Pons (tissue), 1 donor: ENCODE data around the gene CNPY2.
"Not testable (repeated sequence)": the region's sequence is repeated elsewhere in the genome, so short reads cannot be mapped to it uniquely, and the experiment has no call there.

Experiments
- DNase-seq: peaks from one replicate; pipeline ENCODE4 v3.0.0-alpha.2; 2016; ENCODE audit warnings: low spot score

The CNPY2 gene

DNA sequence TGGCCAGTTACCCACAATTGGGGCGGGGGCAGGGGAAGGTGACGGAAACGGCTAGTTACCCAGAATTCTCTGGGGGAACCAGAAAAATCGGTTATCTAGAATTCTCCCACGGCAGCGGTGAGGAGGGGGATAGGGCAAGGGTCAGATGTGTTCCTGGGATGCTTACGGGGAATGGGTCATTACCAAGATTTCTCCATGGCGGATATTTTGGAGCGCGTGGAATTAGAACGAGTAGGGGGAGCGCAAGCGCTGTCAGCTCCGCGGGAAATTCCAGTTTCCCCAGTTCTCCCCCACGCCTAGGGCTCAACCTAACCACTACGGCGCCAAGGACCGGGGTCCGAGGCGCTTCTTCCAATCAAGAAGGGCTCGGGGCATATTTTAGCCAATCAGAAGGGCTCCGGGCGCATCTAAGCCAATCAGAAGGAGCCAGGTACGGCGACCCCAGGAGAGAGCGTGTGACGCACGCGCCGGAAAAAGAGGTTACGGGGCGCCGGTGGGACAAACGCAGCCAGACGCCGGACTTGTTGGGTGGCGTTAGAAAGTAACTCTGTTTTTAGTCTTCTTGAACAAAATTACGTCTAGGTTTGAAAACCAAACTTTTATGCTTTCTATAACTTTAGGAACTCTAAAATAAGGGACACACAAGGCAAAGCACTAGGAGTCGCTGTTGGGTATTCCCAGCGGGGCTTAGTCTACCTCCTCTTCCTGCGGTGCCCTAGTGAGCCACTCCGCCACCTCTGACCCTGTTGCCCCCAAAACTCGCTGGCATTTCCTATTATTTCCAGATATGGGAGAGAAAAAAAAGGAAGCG lies 18.1 kb upstream of the CNPY2 start, which contains the start of gene PAN2:
TSS of gene PAN2 (minus strand) at position 322 of the 811 bp plus-strand sequence. CDS start 906 bp downstream, outside the sequence.
- peak; percentile 97 for DNase-seq

- no peak for DNase-seq
Observed at GRCh38 chr12:56333197-56333678, 17.4 kb upstream of the CNPY2 start.

DNA sequence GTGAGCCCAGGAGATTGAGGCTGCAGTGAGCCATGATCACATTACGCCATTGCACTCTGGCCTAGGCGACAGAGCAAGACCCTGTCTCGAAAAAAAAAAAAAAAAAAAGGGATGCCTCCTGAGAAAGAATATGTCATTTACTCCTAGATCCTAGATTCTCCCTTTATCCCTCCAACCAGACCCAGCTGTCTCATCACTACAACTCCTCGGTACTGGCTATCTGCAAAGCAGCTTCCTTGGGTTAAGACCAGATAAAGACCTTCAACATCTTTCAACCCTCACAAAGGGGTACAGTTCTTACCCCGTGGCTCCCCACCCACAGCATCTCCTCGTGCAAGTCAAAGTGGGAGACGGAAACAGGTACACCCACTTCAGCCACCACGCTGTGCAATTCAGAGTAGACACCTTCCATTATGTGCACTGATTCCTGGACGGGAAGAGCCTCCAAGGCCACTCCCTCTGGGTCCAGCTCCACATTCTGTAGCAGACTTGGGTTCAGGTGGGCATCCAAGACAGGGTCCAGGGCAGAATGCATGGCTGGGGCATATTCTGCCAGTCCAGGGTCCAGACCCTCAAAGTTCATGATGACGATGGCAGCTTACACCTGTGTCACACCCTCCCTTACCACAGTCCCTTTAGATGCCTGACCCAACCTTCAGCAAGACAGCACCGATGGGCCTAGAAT lies 16.9 kb upstream of the CNPY2 start:
- DNase-seq, result no peak

DNA sequence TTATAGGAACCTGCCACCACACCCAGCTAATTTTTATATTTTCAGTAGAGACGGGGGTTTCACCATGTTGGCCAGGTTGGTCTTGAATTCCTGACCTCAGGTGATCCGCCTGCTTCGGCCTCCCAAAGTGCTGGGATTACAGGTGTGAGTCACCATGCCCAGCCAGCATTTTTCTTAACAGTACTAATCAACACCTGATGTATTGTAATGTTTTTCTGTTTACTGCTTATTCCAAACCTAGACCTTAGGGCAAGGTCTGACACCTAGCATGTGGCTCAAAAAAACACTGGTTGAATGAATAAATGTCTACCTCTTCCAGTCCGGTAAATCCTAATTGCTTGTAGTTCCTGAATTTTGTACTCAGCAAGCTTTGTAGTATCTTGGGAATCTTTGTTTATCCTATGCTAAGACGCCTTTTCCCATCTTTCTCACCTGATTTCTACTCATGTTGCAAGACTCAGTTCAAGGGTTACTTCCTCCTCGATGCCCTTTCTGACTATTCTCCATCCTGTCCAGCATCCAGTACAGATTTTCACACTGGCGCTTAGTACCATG lies 15.2 kb upstream of the CNPY2 start:
- DNase-seq, result no peak

GRCh38 chr12:56326533-56326932 lies 10.7 kb upstream of the CNPY2 start:
- DNase-seq, result no peak

DNA sequence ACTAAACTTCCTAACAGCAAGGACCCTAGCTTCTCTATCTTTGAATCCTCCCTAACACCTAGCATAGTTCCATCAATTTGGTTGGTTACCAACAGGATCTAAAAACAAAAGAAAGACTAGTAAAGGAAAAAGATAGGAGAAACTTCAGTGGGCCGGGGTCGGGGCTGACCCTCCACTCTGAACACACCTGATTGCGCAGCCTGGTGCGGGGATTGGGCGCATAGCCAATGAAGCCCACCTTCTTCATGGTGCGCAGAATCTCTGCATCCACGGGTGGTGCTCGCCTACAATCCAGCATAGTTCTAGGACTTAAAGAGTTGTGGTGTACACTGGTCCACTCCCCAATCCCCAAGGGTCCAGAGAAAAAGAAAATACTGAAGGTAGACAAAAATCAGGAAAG lies 10.3 kb upstream of the CNPY2 start:
- no peak for DNase-seq

- no peak for DNase-seq
Observed at GRCh38 chr12:56324206-56324605, 8.4 kb upstream of the CNPY2 start.

GRCh38 chr12:56321610-56322009 lies 5.8 kb upstream of the CNPY2 start:
- DNase-seq, result not testable (repeated sequence)

GRCh38 chr12:56321027-56321426 lies 5.2 kb upstream of the CNPY2 start:
- DNase-seq, result no peak

DNA sequence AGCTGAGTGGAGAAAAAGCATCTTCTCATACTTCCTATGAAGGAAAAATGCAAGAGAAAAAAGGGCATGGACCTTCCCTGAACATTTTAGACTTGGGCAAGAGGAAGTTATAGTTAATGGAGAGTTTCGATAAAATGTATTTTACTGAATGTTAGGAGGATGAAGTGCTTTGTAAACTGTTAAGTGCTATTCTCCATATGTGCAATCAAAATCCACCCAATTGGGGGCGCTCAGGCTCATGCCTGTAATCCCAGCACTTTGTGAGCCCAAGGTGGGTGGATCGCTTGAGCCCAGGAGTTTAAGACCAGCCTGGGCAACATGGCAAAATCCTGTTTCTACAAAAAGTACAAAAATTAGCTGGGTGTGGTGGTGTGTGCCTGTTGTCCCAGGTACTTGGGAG lies 1.9 kb upstream of the CNPY2 start:
- no peak for DNase-seq

GRCh38 chr12:56315249-56315621 lies 553 bp downstream of the CNPY2 start:
- DNase-seq, result peak; percentile 87

DNA sequence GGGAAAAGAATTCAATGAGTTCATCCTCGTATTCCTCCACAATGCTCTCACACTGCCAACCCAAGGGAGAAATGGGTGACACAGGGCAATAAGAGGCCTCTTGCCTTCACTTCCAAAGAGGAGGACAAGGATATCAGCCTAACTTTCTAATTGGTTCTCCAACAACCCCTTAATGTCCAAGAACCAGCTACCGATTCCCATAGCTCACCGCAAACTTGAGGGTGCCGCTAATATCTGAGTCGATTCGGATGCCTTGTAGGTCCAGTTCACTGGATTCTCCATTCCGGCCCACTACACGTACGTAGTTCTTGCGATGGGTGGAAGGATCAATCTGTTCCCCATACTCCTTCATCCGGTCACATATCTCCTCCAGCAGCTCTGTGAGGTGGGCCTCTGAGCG lies 4.8 kb downstream of the CNPY2 start:
- no peak for DNase-seq

DNA sequence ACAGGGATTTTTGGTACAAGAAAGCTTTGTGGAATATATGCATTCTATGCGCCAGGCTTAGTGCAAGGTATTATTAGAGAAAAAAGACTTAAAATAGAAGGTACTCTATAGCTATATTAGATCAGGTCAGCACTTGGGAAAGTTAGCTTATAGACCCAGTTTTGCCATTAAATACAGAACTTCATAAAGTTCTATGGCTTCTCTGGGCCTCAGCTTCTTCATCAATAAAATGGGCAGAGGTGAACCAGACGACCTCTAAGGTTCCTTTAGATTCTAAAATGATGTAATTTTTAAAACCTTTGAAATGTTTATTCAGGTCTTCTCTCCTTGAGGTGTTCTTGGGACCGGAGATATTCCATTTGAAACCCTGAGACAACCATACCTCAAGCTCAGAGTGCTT lies 7.1 kb downstream of the CNPY2 start:
- no peak for DNase-seq

DNA sequence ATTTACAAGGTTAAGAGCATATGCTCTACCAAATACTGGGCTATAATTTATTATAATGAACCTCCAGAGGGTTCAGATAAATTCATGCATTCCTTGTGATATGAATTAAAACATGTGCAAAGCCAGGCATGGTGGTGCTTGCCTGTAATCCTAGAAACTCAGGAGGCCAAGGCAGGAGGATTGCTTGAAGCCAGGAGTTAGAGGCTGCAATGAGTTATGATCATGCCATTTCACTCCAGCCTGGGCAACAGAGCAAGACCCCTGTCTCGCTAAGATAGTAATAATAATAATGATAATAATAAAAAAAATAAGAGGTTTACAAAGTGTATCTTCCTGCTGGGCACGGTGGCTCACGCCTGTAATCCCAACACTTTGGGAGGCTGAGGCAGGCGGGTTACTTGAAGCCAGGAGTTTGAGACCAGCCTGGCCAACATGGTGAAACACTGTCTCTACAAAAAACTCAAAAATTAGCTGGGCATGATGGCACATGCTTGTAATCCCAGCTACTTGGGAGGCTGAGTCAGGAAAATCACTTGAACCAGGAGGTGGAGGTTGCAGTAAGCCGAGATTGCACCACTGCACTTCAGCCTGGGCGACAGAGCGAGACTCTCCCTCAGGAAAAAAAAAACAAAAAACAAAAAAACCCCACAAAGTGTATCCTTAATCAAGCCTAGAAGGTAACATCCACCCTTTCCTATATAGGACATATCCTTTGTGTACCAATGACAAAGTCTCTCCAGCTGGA lies 8.4 kb downstream of the CNPY2 start:
- DNase-seq, result no peak

DNA sequence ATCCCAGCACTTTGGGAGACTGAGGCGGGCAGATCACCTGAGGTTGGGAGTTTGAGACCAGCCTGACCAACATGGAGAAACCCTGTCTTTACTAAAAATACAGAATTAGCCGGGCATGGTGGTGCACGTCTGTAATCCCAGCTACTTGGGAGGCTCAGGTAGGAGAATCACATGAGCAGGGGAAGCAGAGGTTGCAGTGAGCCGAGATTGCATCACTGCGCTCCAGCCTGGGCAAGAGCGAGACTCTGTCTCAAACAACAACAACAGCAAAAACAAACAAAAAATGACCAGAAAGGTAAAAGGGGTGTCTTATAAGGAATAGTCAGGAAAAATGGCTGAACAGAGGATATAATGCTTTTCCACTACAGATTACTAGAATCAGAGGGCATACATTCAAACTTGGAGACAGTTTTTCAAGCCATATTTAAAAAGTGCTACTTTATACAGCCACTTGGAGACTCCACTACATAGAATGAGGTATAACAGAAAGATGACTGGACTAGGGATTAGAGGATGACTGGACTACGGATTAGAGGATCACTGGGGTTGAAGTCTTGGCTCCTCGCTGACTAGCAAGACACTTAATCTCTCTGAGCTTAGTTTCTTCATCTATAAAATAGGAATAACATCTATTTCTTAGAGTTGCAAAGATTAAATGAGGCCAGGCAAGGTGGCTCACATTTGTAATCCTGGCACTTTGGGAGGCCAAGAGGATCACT lies 10.8 kb downstream of the CNPY2 start:
- DNase-seq, result no peak

DNA sequence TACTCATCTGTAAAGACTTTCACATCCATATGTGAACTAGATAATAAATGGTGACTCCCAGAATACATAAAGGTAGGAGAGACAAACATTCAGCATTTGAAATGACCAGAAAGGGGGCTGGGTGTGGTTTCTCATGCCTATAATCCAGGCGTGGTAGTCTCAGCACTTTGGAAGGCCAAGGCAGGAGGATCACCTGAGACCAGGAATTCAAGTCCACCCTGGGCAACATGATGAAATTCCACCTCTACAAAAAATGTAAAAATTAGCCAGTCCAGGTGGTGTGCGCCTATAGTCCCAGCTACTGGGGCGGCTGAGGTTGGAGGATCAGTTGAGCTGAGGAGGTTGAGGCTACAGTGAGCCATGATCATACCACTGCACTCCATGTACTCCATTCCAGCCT lies 11.5 kb downstream of the CNPY2 start:
- DNase-seq, result no peak

- no peak for DNase-seq
Observed at GRCh38 chr12:56300644-56301464, 14.9 kb downstream of the CNPY2 start.

GRCh38 chr12:56299853-56300643 lies 15.7 kb downstream of the CNPY2 start, which contains the start of gene CS:
CS (minus strand) TSS chr12:56300330; CDS start chr12:56300201, 129 bp downstream.
- peak; percentile 99 for DNase-seq

GRCh38 chr12:56299308-56299852 lies 16.4 kb downstream of the CNPY2 start:
- DNase-seq, result no peak
